A673 (cell line): ENCODE measurements around the gene ODC1. TPM values are rescaled to one million over a fixed set of nuclear protein-coding genes. Genes with fewer than 3 reads are reported as not detected.

Source experiments
- BruUV-seq: library from RNA; stranded (reverse); fragments of 400-500 nt; replicated peaks from 2 replicates; lab custom pipeline; 2021; lab: Mats Ljungman, UMichigan
- CTCF ChIA-PET: fragments of 300-600 bp; sonication (Branson Sonifier 250); formaldehyde crosslinking; loops from one replicate; lab custom pipeline; 2022; ENCODE audit warnings: antibody characterized with exemption; lab: Charles Lee
- POLR2A ChIA-PET: fragments of 300-600 bp; sonication (Branson Sonifier 250); formaldehyde crosslinking; loops from one replicate; lab custom pipeline; 2022; ENCODE audit warnings: antibody characterized with exemption; ENCODE audit not compliant: low non-redundant PET; lab: Charles Lee
- DNase-seq: peaks from one replicate; pipeline ENCODE4 v3.0.0-alpha.2; 2015; ENCODE audit warnings: low spot score
- H3K27ac ChIP-seq: fragments of 200-600 bp; sonication (generic); 2 replicates; pipeline ENCODE4 v1.5.1; 2016; ENCODE audit warnings: mixed run types, low read depth, mild to moderate bottlenecking, mixed read lengths, antibody characterized with exemption, low read length; ENCODE audit not compliant: poor library complexity, severe bottlenecking
- H3K27me3 ChIP-seq: fragments of 200-600 bp; sonication (generic); replicated peaks from 2 replicates; pipeline ENCODE4 v1.6.1; 2017; ENCODE audit warnings: mixed run types, low read depth, mild to moderate bottlenecking, mixed read lengths, antibody characterized with exemption, low read length; ENCODE audit not compliant: insufficient read depth, poor library complexity
- H3K36me3 ChIP-seq: fragments of 200-600 bp; sonication (generic); 2 replicates; pipeline ENCODE4 v1.6.1; 2016; ENCODE audit warnings: mixed run types, mild to moderate bottlenecking, mixed read lengths, antibody characterized with exemption, low read length; ENCODE audit not compliant: insufficient read depth, poor library complexity, severe bottlenecking
- H3K4me1 ChIP-seq: fragments of 200-600 bp; sonication (generic); 2 replicates; pipeline ENCODE4 v1.6.1; 2017; ENCODE audit warnings: mixed run types, mild to moderate bottlenecking, mixed read lengths, antibody characterized with exemption, low read length; ENCODE audit not compliant: insufficient read depth, poor library complexity, severe bottlenecking
- H3K4me3 ChIP-seq: fragments of 200-600 bp; sonication (generic); 2 replicates; pipeline ENCODE4 v1.5.1; 2016; ENCODE audit warnings: low read depth, mixed run types, mild to moderate bottlenecking, mixed read lengths, low read length; ENCODE audit not compliant: poor library complexity, severe bottlenecking
- H3K9me3 ChIP-seq: fragments of 200-600 bp; sonication (generic); 2 replicates; pipeline ENCODE4 v1.6.1; 2016; ENCODE audit warnings: mixed run types, low read depth, mild to moderate bottlenecking, mixed read lengths, antibody characterized with exemption, low read length; ENCODE audit not compliant: poor library complexity, severe bottlenecking
- EZH2 ChIP-seq: fragments of 200-600 bp; sonication (generic); IDR thresholded peaks from 2 replicates; pipeline ENCODE4 v1.6.1; 2017; ENCODE audit warnings: borderline replicate concordance, low read depth, mild to moderate bottlenecking, mixed read lengths, antibody characterized with exemption, low read length; ENCODE audit not compliant: poor library complexity, severe bottlenecking
- intact Hi-C: fragments of 100-400 bp; cut with micrococcal nuclease; formaldehyde crosslinking; loops from one replicate; pipeline ENCODE4 v1.10.0; 2022; ENCODE audit not compliant: unreplicated experiment
- total RNA-seq: library from RNA; stranded (reverse); gene quantifications from 2 replicates; pipeline ENCODE4 v1.2.3, GENCODE V29; 2021
- TF ChIP-seq, protein P1 (sequence below): fragments of 300-800, 200-600 bp; sonication (generic); conservative IDR thresholded peaks from 2 replicates; pipeline ENCODE4 v1.5.1; 2017; ENCODE audit warnings: low read depth, mild to moderate bottlenecking, antibody characterized with exemption, low read length, moderate library complexity, mixed read lengths

Gene ODC1
- total RNA-seq, 1 experiment from 2014 or later, result 269 TPM

DNA sequence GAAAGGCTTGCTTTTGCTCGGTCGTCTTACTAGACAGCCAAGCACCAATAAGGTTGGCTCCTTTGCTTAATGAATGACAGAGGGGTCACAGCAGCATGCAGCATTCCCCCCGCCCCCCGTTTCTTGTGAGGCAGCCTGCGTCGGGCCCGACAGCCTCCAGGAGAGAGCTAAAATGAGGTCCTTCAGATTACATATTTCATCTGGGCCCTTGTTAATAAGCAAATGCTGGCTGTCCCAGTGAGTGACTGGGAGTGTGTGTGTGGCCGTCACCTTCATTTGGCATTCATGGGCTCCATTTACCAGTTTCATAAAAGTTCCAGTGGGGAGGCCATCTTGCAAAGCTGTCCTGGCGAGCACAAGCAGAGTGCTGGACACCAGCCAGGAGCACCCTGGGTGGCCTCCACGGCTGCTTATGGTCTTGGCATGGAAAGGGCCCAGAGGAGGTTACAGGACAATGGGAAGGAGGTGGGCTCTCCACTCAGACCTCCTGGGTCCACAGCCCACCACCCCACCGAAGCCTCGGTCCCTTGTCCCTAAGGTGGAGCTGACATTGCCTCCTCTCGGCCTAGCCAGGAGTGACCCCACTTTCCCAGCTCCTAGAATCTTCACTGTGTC, 37.2 kb downstream of the ODC1 start:
- TF ChIP-seq, protein P1, sequence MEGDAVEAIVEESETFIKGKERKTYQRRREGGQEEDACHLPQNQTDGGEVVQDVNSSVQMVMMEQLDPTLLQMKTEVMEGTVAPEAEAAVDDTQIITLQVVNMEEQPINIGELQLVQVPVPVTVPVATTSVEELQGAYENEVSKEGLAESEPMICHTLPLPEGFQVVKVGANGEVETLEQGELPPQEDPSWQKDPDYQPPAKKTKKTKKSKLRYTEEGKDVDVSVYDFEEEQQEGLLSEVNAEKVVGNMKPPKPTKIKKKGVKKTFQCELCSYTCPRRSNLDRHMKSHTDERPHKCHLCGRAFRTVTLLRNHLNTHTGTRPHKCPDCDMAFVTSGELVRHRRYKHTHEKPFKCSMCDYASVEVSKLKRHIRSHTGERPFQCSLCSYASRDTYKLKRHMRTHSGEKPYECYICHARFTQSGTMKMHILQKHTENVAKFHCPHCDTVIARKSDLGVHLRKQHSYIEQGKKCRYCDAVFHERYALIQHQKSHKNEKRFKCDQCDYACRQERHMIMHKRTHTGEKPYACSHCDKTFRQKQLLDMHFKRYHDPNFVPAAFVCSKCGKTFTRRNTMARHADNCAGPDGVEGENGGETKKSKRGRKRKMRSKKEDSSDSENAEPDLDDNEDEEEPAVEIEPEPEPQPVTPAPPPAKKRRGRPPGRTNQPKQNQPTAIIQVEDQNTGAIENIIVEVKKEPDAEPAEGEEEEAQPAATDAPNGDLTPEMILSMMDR, result no peak
- no peak for TF ChIP-seq EZH2
- no TSS peak for BruUV-seq
- H3K4me3 ChIP-seq, result no peak overlapping the region
- peaks cover 5% of the 10 kb centered on the region for H3K4me1 ChIP-seq
- no peaks in the 10 kb centered on the region for H3K36me3 ChIP-seq
- POLR2A ChIA-PET, result no interaction called here
- CTCF ChIA-PET, result no interaction called here
- H3K27ac ChIP-seq, result no peak overlapping the region
- peak; percentile 35 for DNase-seq
- H3K9me3 ChIP-seq, result no peaks in the 10 kb centered on the region
- intact Hi-C loops, result no loop called here
- H3K27me3 ChIP-seq, result no peaks in the 10 kb centered on the region

- POLR2A ChIA-PET, result no interaction called here
- Histone ChIP-seq H3K27ac (no peak overlapping the region), H3K36me3 (no peaks in the 10 kb centered on the region), H3K4me3 (no peak overlapping the region), H3K9me3 (no peaks in the 10 kb centered on the region), H3K4me1 (peaks cover 5% of the 10 kb centered on the region), H3K27me3 (no peaks in the 10 kb centered on the region)
- CTCF ChIA-PET, result interaction anchor here (0.6 to 2.7 kb wide), 5 partner anchors 14 to 338 kb away, joined by 3 to 42 read pairs (median 19); no protein-coding TSS in a partner anchor
- TF ChIP-seq, protein P1, result no peak
- TF ChIP-seq EZH2, result no peak
- no TSS peak for BruUV-seq
- DNase-seq, result no peak
- intact Hi-C loops, result no loop called here
Measured at GRCh38 chr2:10410001-10410822, 37.9 kb downstream of the ODC1 start.

DNA sequence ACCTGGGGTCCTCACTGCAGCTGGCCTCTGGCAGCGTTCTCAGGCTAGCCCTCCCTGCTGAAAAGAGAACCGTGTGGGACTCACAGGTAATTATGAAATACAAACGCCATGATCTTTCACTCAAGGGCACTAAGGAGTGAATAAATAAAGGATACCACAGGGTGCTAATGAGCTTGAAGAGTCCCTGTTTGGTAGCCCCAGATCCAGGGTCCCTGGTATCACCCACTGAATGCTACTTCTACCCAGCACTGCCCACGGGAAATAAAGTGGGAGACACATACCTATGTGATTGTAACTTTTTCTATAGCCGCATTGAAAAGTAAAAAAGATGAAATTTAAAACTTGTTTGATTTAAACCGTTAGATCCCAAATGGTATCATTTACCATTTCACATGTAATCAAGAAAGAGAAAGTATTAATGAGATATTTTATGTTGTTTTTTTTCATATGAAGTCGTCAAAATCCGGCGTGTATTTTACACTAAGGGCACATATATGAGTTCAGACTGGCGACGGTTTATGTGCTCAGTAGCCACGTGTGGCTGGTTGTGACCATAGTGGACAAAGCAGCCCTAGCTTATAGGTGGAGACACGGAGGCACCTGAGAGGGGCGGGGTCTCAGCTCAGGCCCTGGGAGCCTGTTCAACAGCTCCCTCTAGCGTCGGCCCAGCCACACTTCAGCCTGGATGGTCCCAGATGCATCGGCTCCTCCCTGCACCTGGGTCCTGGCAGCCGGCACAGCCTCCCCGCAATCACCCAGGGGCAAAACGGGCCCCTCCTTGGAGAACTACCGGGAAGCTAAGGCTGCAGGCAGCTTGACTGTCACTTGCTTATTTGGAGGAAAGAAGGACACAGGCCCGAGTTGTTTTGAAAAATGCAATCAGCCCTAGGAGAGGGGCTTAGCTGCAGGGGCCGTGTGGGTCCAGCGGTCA, 39.2 kb downstream of the ODC1 start:
- BruUV-seq, result no TSS peak
- Histone ChIP-seq H3K4me3 (no peak overlapping the region), H3K27ac (no peak overlapping the region), H3K36me3 (no peaks in the 10 kb centered on the region), H3K4me1 (peaks cover 5% of the 10 kb centered on the region), H3K27me3 (no peaks in the 10 kb centered on the region), H3K9me3 (no peaks in the 10 kb centered on the region)
- intact Hi-C loops, result loop anchor here (1.0 to 2.0 kb wide), 2 partner anchors 267 to 284 kb away; no protein-coding TSS in a partner anchor
- DNase-seq, result peak; percentile 79
- POLR2A ChIA-PET, result interaction anchor here (0.6 kb wide), 1 partner anchor 283 kb away, joined by 22 read pairs; no protein-coding TSS in a partner anchor
- CTCF ChIA-PET, result interaction anchor here (0.6 to 2.7 kb wide), 13 partner anchors 15 to 511 kb away, joined by 3 to 42 read pairs (median 5); partner anchors contain the start of gene HPCAL1
- TF ChIP-seq EZH2, result no peak
- TF ChIP-seq, protein P1, result peak; percentile 96
